Retina (tissue), 1 donor: ENCODE results near the gene ANKRD12.
"Not testable (repeated sequence)": the region's sequence is repeated elsewhere in the genome, so short reads cannot be mapped to it uniquely, and the experiment has no call there.

Experiments
- DNase-seq: peaks from one replicate; pipeline ENCODE4 v3.0.0-alpha.2; 2016

The ANKRD12 gene

DNA sequence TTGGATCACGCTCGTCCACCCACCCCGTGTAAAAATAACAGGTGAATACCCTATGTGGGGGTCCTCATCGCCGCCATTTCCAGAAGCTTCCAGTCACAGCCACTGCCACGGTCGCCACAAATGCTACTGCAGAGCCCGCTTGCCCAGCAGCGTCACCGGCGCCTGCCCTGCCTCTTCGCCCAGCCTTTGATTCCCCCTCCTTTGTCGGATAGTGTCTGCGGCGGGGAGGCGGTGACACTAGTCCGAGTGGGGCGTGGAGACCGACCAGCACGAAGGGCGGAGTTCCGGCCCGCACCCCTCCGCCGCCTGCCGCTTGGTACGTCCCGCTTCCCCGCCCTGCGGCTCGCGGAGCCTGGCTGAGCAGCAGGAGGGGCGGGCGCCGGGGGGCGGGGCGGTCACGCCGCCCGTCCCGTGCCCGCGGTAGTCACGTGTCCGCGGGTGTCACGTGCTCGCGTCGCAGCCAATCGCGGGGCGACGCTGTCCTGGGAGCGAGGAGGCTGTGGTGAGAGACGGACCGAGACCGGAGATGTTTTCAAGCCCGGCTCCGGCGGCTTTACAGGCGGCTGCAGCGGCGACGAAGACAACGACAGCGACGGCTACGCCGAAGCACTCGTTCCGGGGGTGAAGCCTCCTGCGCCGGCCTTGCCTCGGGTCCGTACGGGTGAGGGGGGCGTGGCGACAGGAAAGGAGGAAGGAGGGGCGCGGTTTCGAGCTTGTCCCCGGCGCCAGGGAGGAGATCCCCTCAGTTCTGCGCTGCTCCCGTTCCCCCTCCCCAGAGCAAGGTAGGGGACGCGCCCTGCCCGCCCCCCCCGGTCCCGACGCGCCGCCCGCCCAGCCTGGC, at the start of gene ANKRD12:
Gene ANKRD12 (plus strand): TSS at position 467 of the 841 bp plus-strand sequence. CDS start 45,652 bp downstream, outside the sequence.
- peak; percentile 99 for DNase-seq

DNA sequence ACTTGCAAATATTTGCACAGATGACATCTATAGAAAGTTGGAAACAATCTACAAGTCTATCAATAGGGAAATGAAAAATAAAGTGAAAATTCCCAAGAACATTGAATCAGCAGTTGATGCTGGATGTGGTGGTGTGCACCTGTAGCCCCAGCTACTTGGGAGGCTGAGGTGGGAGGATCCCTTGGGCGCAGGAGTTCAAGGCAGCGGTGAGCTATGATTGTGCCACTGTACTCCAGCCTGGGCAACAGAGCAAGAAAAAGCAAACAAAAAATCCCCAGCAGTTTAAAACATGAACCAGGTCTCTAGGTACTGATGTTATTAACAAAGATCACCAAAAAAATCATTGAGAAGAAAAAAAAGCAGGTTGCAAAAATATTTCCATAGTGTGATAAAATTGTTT, 49.4 kb upstream of the ANKRD12 start:
- no peak for DNase-seq

DNA sequence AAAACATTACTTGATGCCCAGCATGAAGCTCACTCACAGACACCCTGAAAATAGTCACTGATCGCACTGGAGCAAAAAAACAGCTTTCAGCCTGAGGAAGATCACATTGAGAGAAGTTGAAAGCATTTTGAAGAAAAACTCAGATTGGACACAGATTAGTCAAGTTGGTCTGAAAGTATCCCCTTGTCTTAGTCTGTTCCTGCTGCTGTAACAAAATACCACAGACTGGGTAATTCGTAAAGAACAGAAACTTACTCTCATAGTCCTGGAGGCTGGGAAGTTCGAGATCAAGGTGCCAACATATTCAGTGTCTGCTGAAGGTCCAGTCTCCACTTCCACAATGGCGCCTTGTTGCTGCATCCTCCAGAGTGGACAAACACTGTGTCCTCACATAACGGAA, 48.3 kb upstream of the ANKRD12 start:
- DNase-seq = no peak

DNA sequence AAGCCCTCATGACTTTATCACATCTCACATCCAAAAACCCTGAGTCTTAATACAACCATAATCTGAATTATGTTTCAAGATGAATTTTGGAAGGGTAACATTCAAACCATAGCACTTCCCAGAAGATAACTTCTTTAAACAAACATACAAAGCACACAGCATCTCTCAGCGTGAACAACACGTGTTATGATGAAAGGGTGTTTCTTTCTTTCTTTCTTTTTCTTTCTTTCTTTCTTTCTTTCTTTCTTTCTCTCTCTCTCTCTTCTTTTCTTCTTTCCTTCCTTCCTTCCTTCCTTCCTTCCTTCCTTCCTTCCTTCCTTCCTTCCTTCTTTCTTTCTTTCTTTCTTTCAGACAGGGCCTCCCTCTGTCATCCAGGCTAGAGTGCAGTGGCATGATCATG, 47.9 kb upstream of the ANKRD12 start:
- DNase-seq = not testable (repeated sequence)

- no peak for DNase-seq
Observed at GRCh38 chr18:9090578-9090977, 46.0 kb upstream of the ANKRD12 start.

DNA sequence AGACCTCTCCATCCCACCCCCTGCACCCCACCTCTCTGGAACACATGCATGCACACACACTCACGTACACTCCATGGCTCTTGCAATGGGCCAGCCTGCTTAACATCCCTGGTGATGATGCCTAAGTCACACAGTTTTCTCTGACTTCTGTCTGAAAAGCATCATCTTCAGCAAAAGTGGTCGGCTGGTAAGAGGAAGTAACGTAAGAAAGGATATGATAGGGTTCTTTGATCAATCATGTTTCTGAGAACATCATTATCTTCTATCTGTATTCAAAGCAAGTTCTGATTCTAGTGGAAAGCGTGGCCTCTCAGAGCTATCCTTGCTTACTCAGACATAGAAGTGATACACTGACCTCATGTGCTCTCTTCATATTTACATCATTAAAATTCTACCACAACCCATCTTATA, 45.5 kb upstream of the ANKRD12 start:
- no peak for DNase-seq

DNA sequence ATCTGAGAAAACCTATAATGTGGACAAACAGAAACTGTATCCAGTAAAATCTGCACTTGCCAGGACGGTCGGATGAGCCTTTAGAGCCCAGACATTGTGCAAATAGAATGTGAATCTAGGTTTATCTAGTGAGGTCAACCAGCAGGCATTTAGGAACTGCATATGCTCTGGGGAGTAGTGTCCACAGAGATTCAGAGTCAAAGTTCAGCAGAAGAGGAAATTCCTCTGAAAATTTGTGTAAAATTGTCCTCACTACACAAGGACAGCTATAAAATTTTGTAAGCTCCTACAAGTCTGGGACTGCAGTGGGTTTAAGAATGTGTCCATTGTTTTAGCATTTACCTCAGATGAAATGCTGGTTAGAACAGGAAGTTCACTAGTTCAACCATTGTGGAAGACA, 43.9 kb upstream of the ANKRD12 start:
- DNase-seq = no peak

DNA sequence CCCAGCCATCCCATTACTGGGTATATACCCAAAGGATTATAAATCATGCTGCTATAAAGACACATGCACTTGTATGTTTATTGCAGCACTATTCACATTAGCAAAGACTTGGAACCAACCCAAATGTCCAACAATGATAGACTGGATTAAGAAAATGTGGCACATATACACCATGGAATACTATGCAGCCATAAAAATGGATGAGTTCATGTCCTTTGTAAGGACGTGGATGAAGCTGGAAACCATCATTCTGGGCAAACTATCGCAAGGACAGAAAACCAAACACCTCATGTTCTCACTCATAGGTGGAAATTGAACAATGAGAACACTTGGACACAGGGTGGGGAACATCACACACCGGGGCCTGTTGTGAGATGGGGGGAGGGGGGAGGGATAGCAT, 43.5 kb upstream of the ANKRD12 start:
- DNase-seq = not testable (repeated sequence)

DNA sequence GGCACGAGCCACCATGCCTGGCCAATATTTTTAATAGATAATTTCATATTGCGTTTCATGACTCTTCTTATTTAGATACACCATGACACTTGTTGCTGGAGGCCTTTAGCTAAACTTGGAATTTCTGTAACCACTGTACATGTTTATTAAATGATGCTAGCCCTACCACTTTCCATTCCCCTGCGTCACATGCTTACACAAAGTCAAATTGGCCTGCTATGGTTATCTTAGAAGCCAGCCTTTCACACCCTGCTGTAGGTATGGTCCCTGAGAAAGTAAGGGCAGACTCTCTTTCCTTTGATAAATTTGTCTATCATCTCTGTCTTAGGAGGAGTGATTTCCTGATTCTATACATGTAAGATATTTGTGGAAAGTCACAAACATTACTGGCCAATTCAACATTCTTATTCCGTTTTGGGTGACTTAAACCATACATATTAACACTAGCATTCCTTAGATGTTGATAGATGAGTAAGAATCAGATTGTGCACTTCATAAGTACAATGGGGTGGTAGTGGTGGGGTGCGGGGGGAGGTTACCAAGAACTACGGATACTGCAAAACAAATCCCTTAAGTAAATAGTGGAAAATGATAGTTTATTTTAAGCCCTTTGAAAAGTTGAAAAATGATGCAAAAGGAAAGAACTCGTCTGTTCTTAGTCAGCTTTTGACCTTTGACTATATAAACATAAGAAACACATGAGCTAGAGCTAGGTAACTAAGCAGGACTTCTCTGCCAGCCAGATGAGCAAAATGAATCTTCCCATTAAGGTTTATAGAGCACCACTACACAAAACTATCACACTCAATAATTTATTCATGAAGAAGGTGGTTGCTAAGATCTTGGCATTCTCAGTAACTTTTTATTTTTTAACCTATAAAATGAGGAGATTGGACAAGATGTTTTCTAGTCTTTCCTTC, 42.0 kb upstream of the ANKRD12 start:
- DNase-seq = no peak

DNA sequence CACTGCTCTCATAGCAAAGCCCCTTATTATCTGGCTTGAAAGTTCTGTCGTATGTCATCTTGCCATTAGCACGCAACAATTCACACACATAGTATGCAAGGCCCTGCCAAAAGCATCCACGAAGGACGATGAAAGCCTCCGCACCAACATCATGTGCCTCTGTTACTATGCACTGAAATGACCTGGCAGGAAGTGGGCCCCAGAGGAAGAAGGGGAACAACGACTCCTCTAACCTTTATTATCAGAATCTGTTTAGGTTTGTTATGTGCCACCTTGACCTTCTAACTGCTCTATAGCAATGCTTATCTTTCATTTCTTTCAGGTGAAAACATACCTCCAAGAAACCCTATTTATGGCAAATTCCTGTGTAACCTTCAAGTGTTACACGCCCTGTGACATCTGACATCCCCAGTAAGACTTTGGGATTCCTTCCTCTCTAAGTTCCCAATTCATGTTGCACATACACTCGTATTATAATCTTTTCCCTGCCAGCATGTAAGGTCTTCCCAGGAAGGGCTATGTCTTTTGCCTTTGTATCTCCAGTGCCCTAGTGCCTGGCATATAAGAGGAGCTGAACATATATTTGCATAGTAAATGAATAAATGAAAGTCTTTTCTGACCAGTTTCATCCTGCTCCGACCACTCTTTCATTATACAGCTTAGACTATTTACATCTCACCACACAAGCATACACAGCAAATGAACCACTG, 41.1 kb upstream of the ANKRD12 start:
- DNase-seq = peak; percentile 29

DNA sequence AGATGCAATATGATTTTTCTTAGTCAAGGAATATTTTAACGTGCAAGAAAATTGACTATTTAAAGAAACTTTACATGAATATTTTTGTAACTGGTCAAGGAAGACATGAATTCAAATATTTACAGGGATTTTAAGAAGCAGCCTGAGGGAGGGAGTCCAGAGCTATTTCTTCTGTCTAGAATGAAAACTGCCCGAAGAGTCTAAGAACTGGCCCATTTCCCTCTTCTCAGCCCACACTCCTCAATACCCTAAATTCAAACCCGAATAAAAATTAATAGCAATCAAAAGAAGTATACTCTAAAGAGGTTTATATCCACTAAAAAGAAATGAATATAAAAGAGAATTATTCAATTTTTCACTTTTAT, 40.6 kb upstream of the ANKRD12 start:
- no peak for DNase-seq

DNA sequence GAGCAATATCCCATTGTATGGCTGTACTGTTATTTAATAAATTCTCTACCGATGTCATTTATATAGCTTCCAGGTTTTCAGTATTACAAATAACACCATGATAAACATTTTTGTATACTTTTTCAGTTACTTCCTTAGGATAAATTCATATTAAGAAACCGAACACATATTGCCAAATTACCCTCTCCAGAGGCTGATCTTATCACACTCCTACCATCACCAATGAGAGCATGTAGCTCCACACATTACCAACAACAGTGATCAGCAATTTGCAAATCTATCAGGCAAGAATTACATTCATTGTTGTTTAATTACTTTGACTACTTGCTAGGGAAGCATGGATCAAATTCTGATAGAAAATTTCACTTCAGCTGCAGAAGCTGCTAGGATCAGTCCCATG, 39.9 kb upstream of the ANKRD12 start:
- DNase-seq = no peak

DNA sequence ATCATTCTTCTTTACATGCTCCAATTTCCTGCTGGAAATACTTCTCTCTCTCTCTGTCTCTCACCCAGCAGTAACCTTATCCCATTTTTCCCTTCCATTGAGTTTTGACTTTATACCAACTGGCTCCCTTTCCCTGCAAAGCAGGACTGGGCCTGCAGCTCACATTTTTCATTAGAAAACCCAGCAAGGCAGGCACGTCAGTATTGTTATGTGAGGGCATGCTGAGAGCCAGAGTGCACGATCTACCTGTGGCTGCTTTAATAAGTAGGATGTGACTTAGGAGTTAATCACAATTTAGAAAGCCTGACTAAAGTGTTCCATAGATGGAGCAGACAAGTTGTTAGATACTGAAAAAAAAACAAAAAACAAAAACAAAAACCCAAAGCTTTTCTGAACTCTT, 39.2 kb upstream of the ANKRD12 start:
- DNase-seq = no peak

- DNase-seq = no peak
Observed at GRCh38 chr18:9100796-9101195, 35.8 kb upstream of the ANKRD12 start.

DNA sequence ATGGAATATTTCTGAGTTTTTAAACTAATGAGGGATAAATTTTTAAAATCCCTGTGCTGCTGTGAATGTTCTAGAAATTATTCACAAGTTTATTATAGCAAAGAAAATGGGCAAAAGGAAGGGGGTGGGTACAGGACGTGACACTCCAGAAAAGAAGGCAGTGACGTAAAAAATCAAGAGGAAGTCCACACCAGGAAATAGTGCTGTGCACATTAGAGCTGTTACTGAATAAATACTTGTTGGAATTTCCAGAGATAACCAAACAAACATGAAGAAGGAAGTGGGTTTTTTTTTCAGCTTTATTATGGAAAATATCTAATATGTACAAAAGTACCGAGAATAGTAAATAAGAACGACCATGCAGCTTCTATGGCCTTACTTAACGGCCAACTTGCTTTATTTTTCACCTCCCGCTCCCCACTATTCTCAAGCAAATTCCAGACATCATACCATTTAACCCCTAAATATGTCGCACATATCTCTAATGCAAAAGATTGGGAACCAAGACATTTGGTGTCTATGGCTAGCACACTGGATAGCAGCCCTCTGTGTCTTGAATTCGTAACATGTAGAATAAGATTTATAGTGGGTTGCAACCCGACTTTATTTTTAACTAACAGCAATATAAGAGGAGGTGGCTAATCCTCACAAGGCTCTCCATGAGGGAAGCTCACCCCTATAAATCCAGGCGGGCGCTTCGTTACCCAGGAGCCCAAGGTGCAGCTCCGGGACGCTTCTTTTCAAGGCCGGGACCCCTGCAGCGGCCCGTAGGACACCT, 34.7 kb upstream of the ANKRD12 start:
- DNase-seq = no peak

DNA sequence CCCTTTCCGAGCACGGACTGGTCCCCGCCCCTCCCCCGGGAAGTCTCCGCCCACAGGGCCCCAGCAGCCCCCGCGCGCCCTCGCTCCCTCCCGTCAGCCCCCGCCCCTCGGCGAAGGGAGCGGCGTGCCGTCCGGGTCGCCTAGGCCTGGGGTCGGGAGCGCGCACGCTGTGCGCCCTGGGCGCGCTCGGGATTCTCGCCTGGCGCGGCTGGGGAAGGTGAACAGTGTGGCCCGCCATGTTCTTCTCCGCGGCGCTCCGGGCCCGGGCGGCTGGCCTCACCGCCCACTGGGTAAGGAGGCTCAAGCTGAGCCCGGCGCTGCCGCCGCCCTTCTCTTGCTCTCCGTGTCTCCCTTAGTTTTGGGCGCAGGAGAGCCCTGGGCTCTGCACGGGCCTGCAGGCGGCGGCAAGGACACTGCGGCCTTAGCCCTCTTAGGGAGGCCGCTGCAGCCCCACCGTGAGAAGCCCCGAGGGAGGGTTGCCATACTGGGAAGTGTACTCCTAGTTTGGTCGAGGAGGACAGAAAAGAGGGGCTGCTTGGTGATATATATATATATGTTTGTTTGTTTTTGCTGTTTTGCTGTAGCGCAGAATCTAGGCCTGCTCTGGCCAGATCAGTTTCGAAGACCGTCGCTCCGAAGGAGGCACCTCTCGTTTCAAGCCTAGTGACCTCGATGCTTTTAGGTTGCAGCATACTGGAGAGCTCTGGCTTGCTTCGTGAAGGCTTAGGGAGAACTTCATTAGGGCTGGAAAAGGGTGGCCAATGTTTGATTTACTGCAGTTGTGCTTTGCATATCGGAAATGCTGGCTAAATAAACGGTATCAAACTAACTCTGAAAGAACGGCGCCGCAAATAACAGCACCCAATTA, 33.8 kb upstream of the ANKRD12 start, which contains the start of gene NDUFV2:
Gene NDUFV2 (plus strand): TSS at position 192 of the 868 bp plus-strand sequence. CDS start 45 bp downstream, at position 237.
- DNase-seq = peak; percentile 97

GRCh38 chr18:9103376-9103873, 33.2 kb upstream of the ANKRD12 start:
- no peak for DNase-seq

GRCh38 chr18:9104244-9104901, 32.2 kb upstream of the ANKRD12 start:
- DNase-seq = no peak

DNA sequence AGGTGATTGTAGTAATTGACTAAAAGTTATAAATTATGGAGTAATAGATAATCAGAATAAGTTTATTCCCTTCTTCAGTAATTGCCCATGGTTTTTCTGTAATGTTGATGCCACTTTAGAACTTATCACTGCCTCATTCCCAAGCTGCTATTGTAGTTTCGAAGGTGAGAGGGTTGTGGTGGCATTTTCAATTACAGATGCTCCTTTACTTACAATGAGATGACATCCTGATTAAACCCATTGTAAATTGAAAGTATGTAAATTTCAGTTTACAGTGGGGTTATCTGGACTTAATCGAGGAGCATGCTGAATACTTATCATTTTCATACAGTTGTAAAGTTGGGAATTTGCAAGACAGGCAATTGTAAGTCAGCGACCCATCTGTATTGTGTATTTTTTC, 31.2 kb upstream of the ANKRD12 start:
- DNase-seq = no peak

GRCh38 chr18:9106094-9106493, 30.5 kb upstream of the ANKRD12 start:
- no peak for DNase-seq
